SH-SY5Y (cell line): Measurements from ENCODE around the gene CDC42EP1.

Experiments
- GATA2 ChIP-seq: IDR thresholded peaks from 2 replicates; pipeline ENCODE4 v1.6.1; 2011; ENCODE audit warnings: mild to moderate bottlenecking, low read depth, low read length
- GATA3 ChIP-seq: IDR thresholded peaks from 2 replicates; pipeline ENCODE4 v1.6.1; 2011; ENCODE audit warnings: low read depth, mild to moderate bottlenecking, low read length, moderate library complexity

- TF ChIP-seq GATA2 (no peak), GATA3 (no peak)
These were observed 15.3 kb downstream of the CDC42EP1 start for GRCh38 chr22:37575490-37576003.
